ENCODE data around the gene TAOK3. TPM values are rescaled to one million over a fixed set of nuclear protein-coding genes. Genes with fewer than 3 reads are reported as not detected.

TAOK3 gene
- polyA plus RNA-seq, 3 donors, result 19.7 to 58.3 (median 44.8) TPM

DNA sequence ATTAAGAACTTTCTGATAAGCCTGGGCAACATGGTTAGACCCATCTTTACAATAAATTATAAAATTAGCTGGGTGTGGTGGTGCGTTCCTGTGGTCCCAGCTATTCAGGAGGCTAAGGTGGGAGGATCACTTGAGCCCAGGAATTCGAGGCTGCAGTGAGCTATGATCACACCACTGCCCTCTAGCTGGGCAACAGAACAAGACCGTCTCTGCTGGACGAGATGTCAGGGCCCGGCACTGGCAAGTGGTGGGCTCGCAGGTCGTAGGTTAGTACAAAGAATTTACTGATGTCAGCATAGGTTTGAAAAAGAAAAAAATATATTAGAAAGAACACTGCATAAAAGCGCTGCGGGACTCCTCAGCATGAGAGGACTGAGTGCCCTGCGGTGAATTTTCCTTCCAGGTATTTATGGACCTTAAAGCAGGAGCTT lies 253.2 kb downstream of the TAOK3 start:
- TF ChIP-seq, protein P1, sequence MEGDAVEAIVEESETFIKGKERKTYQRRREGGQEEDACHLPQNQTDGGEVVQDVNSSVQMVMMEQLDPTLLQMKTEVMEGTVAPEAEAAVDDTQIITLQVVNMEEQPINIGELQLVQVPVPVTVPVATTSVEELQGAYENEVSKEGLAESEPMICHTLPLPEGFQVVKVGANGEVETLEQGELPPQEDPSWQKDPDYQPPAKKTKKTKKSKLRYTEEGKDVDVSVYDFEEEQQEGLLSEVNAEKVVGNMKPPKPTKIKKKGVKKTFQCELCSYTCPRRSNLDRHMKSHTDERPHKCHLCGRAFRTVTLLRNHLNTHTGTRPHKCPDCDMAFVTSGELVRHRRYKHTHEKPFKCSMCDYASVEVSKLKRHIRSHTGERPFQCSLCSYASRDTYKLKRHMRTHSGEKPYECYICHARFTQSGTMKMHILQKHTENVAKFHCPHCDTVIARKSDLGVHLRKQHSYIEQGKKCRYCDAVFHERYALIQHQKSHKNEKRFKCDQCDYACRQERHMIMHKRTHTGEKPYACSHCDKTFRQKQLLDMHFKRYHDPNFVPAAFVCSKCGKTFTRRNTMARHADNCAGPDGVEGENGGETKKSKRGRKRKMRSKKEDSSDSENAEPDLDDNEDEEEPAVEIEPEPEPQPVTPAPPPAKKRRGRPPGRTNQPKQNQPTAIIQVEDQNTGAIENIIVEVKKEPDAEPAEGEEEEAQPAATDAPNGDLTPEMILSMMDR (IDR thresholded peaks at IDR 0.05), result no peak
- H2AFZ ChIP-seq (ENCODE audit: insufficient read depth, low read depth, low read length, poor library complexity, severe bottlenecking), result no peak overlapping the region
- intact Hi-C loops (cut with micrococcal nuclease), result no loop called here
- Mint-ChIP-seq H3K4me3 (no peak overlapping the region), H3K27ac (no peak overlapping the region), H3K36me3 (no peaks in the 10 kb centered on the region), H3K9me3 (no peaks in the 10 kb centered on the region), H3K4me1 (peaks cover 4% of the 10 kb centered on the region), H3K27me3 (ENCODE audit: low read depth in 3 of 3) (peaks cover 0 to 2% (median 0%) of the 10 kb centered on the region in 3 donors)
- no peaks in the 10 kb centered on the region for H3K4me1 ChIP-seq (ENCODE audit: control insufficient read depth in 1 of 2, insufficient read depth in 2 of 2, low read length in 2 of 2)
- no peak for DNase-seq
- H3K36me3 ChIP-seq (replicated peaks in 1 of 2; ENCODE audit: control insufficient read depth in 1 of 2, insufficient read depth in 2 of 2, low read length in 2 of 2), result no peaks in the 10 kb centered on the region
- no peaks in the 10 kb centered on the region for H3K9me3 ChIP-seq (replicated peaks in 1 of 2; ENCODE audit: control insufficient read depth in 1 of 2, insufficient read depth in 1 of 2, low read length in 2 of 2)
- no peak overlapping the region for H3K4me2 ChIP-seq (replicated peaks; ENCODE audit: extremely low read depth, low read length, poor library complexity, severe bottlenecking)
- H4K20me1 ChIP-seq (ENCODE audit: insufficient read depth, low read length), result no peaks in the 10 kb centered on the region
- H3K79me2 ChIP-seq (ENCODE audit: insufficient read depth, low read length), result no peaks in the 10 kb centered on the region
- H3K9ac ChIP-seq (ENCODE audit: insufficient read depth, low read length, poor library complexity, severe bottlenecking), result no peak overlapping the region
- H3K4me3 ChIP-seq (replicated peaks in 1 of 3; ENCODE audit: low read depth in 2 of 3, low read length in 3 of 3), result no peak overlapping the region
- WGBS (ENCODE audit: insufficient coverage), result 100% methylated on average over 4 of the region's 10 CpGs
- H3K27me3 ChIP-seq (ENCODE audit: control insufficient read depth in 2 of 2, insufficient read depth in 2 of 2, low read length in 2 of 2), result no peaks in the 10 kb centered on the region
- no peak overlapping the region for H3K27ac ChIP-seq (ENCODE audit: low read depth in 1 of 2, low read length in 2 of 2)

DNA sequence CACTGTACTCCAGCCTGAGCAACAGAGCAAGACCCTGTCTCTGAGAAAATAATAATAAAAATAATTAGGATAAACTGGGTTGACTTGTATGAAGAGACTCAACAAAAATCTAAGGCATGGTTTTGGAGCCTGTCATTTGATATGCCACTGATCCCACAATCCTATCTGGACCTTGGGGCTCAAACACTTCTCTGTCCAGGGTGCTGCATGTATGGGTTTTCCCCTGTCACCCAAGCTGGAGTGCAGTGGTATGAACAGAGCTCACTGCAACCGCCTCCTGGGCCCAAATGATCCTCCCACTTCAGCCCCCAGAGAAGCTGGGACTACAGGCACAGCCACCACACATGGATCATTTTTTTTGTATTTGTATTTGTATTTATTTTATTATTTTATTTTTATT lies 263.6 kb downstream of the TAOK3 start:
- H3K4me3 Mint-ChIP-seq, result no peak overlapping the region
- Histone ChIP-seq H3K4me3 (replicated peaks in 1 of 3; ENCODE audit: low read depth in 2 of 3, low read length in 3 of 3) (no peak overlapping the region), H3K36me3 (replicated peaks in 1 of 2; ENCODE audit: control insufficient read depth in 1 of 2, insufficient read depth in 2 of 2, low read length in 2 of 2) (no peaks in the 10 kb centered on the region), H3K27me3 (ENCODE audit: control insufficient read depth in 2 of 2, insufficient read depth in 2 of 2, low read length in 2 of 2) (no peaks in the 10 kb centered on the region), H3K9me3 (replicated peaks in 1 of 2; ENCODE audit: control insufficient read depth in 1 of 2, insufficient read depth in 1 of 2, low read length in 2 of 2) (no peaks in the 10 kb centered on the region), H3K27ac (ENCODE audit: low read depth in 1 of 2, low read length in 2 of 2) (no peak overlapping the region), H3K4me2 (replicated peaks; ENCODE audit: extremely low read depth, low read length, poor library complexity, severe bottlenecking) (no peak overlapping the region), H3K79me2 (ENCODE audit: insufficient read depth, low read length) (no peaks in the 10 kb centered on the region), H3K4me1 (ENCODE audit: control insufficient read depth in 1 of 2, insufficient read depth in 2 of 2, low read length in 2 of 2) (peaks cover 5 to 6% of the 10 kb centered on the region in 2 donors), H2AFZ (ENCODE audit: insufficient read depth, low read depth, low read length, poor library complexity, severe bottlenecking) (no peak overlapping the region), H3K9ac (ENCODE audit: insufficient read depth, low read length, poor library complexity, severe bottlenecking) (no peak overlapping the region), H4K20me1 (ENCODE audit: insufficient read depth, low read length) (no peaks in the 10 kb centered on the region)
- intact Hi-C loops (cut with micrococcal nuclease), result no loop called here
- no peaks in the 10 kb centered on the region for H3K36me3 Mint-ChIP-seq
- TF ChIP-seq, protein P1 (IDR thresholded peaks at IDR 0.05), result no peak
- DNase-seq, result no peak
- no peaks in the 10 kb centered on the region for H3K9me3 Mint-ChIP-seq
- H3K27me3 Mint-ChIP-seq (ENCODE audit: low read depth in 3 of 3), result peaks cover 6 to 9% (median 7%) of the 10 kb centered on the region in 3 donors
- no CpG with 5 or more reads among the region's 1 CpG for WGBS (ENCODE audit: insufficient coverage)
- peaks cover 5% of the 10 kb centered on the region for H3K4me1 Mint-ChIP-seq
- H3K27ac Mint-ChIP-seq, result no peak overlapping the region

Measured in CD14-positive monocyte (primary cell).